HFF-Myc (cell line): ENCODE data around the gene NKD1.

Experiments
- DNase-seq: peaks from one replicate; pipeline ENCODE4 v3.0.0-alpha.2; 2011; ENCODE audit warnings: low read depth; ENCODE audit errors: extremely low read depth
- H3K4me3 ChIP-seq: replicated peaks from 2 replicates; pipeline ENCODE4 v1.5.1; 2011; ENCODE audit warnings: low read depth, mild to moderate bottlenecking, control low read depth, low read length
- CTCF ChIP-seq: IDR thresholded peaks from 2 replicates; pipeline ENCODE4 v1.5.1; 2012; ENCODE audit warnings: mild to moderate bottlenecking, low read depth, low read length, control low read depth; ENCODE audit errors: missing control alignments

The NKD1 gene

DNA sequence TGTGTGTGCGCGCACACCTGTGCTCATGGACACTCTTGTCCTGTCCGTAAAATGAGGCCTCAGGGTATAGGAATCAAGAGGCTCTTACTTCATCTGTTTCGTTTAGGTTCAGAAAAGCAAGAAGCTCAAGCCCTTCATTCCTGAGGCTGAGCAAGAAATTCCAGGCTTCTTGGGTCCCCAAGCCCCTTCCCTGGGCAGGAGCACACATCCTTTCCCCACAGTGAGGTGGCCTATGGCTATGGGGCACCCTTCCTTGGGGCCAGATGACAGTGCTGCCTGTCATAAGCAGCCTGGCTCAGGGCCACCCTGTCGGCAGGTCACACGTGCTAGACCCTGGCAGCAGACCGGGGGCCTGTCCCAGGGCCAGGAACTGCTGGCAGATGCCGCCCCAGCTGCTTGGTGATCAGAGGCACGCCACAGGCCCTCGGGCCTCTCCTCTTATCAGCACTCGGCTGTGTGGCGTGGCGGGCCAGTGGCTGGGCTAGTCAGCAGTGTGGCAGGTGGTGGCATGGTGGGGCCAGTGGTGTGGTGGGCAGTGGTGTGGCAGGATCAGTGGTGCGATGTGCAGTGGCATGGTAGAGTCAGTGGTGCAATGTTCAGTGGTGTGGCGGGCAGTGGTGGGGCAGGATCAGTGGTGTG is 50.2 kb downstream of the NKD1 start:
- DNase-seq, result no peak
- no peak overlapping the region for H3K4me3 ChIP-seq
- no peak for TF ChIP-seq CTCF

- no peak for DNase-seq
- H3K4me3 ChIP-seq, result no peak overlapping the region
Observed at GRCh38 chr16:50598936-50599361, 50.8 kb downstream of the NKD1 start.

GRCh38 chr16:50599494-50599893 is 51.3 kb downstream of the NKD1 start:
- H3K4me3 ChIP-seq, result no peak overlapping the region
- no peak for DNase-seq
- no peak for TF ChIP-seq CTCF

More at GRCh38 chr16:50598936-50599361, 50.8 kb downstream of the NKD1 start:
- TF ChIP-seq CTCF, result no peak

GRCh38 chr16:50600582-50601283 is 52.5 kb downstream of the NKD1 start:
- DNase-seq, result no peak
- TF ChIP-seq CTCF, result no peak
- no peak overlapping the region for H3K4me3 ChIP-seq

GRCh38 chr16:50601341-50601740 is 53.1 kb downstream of the NKD1 start:
- no peak for TF ChIP-seq CTCF
- DNase-seq, result no peak
- no peak overlapping the region for H3K4me3 ChIP-seq

GRCh38 chr16:50602126-50602525 is 53.9 kb downstream of the NKD1 start:
- no peak overlapping the region for H3K4me3 ChIP-seq
- TF ChIP-seq CTCF, result no peak
- DNase-seq, result no peak
